NCI-H2196 (cell line): ENCODE data around the gene GPBP1.
"Not testable (repeated sequence)": the region's sequence is repeated elsewhere in the genome, so short reads cannot be mapped to it uniquely, and the experiment has no call there.

Experiments used
- DNase-seq: peaks from one replicate; lab custom pipeline; 2025; ENCODE audit not compliant: unreplicated experiment; lab: John Stamatoyannopoulos, UW

The GPBP1 gene, protein sequence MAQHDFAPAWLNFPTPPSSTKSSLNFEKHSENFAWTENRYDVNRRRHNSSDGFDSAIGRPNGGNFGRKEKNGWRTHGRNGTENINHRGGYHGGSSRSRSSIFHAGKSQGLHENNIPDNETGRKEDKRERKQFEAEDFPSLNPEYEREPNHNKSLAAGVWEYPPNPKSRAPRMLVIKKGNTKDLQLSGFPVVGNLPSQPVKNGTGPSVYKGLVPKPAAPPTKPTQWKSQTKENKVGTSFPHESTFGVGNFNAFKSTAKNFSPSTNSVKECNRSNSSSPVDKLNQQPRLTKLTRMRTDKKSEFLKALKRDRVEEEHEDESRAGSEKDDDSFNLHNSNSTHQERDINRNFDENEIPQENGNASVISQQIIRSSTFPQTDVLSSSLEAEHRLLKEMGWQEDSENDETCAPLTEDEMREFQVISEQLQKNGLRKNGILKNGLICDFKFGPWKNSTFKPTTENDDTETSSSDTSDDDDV

DNA sequence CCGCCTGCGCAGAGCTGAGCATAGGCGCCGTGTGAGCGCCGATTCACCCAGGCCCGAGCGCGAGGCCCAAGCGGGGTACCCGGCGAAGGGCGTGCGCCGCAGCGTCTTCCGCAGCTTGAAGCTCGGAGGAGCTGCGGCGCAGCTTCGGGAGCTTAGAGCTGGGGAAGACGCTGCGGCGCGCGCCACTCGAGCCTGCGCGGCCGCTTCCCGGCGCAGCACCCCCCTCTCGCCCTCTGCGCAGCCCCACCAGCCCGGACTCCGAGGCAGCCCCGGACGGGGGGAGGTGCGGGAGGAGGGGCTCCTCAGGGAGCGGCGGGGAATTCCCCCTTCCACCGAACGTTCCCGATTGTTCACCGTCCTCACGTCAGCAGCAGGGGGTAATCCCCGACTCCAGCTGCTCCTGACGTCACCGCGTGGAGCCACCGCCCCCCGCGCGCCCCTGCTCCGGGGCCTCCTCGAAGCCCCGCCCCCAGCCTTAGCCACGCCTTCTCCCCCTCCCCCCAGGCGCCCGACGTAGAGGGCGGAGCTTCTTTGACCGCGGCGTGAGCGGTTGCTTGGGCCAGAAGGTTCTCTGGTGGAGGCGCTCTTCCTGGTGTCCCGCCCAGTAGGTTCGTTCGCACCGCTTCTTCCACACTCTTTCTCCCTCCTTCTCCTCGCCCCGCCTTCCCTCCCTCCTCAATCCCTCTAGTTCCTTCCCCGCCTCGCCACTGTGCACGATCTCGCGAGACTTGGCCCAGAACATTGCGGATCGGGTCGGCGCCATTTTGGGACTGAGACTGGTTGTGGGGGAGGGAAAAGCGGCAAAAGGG lies at the start of gene GPBP1:
Gene GPBP1 (plus strand): TSS at position 741 of the 809 bp plus-strand sequence. CDS start 40,072 bp downstream, outside the sequence.
- peak; percentile 90 for DNase-seq

DNA sequence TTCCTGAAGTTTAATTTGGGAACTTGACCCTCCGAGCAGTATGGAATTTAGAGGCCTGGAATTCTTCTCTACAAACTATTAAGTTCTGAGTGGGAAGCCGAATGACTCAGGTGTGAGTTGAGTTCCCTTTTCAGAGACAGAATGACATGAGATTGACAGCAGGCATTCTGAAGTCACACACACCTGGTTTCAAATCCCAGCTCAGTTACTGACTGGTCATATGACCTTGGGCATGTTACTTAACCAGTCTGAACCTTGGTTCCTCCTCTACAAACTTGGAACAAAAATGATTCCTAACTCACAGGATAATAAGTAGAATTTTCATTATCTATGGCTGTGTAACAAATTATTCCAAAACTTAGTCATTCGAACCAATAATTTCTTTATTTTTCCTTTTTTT lies 45.5 kb upstream of the GPBP1 start:
- DNase-seq = no peak

DNA sequence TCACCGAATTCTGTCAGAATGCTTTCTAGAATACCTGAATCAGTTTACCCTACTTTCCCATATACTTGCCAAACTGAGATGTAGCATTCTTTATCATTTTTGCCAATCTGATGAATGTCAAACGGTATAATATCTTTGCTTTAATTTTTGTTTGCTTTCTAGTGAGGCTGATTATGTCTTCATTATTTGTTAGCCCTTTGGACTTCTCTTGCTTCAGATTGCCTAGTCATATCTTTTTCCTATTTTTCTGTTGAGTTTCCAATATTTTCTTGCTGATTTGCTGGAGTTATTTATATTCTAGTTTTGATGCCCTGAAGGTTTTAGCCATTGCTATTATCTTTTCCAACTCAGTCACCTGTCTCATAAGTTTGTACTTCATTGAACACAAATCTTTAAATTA lies 40.3 kb upstream of the GPBP1 start:
- no peak for DNase-seq

DNA sequence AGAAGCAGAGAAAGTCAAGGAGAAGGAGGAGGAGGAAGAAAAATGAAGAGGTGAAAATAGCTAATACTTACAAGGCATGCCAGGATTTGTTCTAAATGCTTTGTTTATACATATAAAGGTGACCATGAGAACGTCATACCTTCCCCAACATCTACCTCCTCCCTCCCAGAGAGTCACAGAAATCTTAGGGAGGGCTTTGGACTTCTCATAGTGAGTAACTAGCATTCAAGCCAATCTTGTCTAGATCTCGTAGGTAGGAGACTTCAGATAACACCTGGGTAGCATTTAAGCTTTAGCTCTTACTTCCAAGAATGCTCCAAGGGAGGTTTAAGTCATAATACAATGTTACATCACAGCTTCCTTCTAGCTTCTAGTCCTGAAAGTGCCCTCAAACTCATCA lies 36.5 kb upstream of the GPBP1 start:
- no peak for DNase-seq

DNA sequence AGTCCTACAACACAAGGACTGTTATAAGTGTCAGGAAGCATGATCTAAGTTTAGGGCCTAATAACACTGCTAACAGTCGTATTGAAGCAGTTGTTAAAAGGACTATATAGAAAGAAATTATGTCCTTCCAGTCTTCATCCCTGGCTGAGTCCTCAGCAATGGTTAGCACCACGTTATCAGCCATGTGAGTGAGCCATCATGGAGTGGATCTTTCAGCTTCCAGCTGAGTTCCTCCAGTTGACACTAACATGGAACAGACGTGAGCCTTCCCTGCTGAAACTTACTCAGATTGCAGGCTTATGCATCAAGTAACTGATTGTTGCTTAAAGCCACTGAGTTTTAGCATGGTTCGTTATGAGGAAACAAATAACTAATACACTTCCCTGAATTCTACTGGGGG lies 21.5 kb upstream of the GPBP1 start:
- no peak for DNase-seq

DNA sequence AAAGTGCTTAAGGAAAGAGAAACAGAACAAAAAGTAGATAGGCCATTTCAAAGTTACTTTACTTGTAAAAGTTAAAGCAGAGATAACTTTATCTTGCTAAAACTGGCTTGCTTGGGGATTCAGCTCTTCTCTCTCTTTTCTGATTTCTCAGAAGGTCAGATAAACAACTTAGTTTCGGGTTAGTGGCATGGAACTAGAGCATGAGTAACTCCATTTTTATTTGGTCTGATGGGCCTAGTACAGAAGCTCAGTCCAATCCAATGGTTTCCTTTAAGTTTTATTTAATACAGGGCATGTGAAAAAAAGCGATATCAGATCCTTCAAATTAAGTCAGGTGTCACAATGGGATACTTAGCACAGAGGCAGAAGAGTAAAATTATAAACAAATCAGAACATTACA lies 18.8 kb upstream of the GPBP1 start:
- DNase-seq = no peak

DNA sequence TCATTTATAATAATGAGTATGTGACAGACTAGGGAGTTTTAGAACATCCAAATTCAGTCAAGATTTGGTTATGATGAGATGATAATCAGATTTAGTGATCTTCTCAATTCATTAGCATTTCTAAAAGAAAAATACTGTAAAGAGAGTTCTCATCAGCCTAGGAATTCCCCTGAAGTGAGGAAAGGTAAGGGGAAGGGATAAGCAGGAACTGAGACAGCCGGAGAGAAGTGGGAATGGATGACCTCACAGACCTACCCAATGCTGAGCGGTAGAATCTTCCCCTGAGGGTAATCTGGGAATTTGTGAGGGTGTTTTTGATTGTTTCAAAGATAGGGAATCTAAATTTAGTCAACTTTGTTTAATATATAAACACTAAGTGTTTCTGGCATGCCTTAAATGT lies 16.7 kb upstream of the GPBP1 start:
- no peak for DNase-seq

DNA sequence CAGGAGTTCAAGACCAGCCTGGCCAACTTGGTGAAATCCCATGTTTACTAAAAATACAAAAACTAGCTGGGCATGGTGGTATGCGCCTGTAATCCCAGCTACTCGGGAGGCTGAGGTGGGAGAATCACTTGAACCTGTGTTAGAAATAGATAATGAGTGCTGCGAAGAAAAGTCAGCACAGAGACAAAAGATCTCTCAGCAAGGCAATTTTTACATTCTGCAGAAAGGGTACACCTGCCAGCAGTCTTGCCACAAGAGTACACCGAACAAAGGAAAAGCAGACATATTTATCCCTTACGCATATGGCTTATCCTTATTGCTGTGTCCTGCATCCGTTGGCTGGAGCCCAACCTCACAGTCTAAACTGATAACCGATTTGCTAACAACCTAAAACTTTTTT lies 16.2 kb upstream of the GPBP1 start:
- DNase-seq = no peak

DNA sequence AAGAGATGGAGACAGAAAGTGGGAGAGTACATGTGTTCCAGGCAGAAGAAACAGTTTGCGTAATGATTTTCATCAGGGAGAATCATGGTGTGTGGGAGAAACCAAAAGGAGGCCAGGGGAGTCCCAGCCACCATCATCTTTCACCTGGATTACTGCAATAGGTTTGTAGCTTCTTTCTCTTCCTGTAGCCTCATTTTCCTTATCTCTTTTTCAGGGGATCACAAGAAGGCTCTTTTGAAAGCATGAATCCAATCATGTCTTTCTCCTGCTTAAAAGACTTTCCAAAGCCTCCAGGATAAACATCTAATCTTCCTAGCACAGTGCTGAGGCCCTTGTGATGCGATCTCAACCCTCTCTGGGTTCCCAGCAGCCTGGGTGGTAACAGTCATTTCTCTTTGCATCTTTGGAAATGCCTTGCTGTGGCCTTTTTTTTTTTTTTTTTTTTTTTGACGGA lies 10.3 kb upstream of the GPBP1 start:
- no peak for DNase-seq

DNA sequence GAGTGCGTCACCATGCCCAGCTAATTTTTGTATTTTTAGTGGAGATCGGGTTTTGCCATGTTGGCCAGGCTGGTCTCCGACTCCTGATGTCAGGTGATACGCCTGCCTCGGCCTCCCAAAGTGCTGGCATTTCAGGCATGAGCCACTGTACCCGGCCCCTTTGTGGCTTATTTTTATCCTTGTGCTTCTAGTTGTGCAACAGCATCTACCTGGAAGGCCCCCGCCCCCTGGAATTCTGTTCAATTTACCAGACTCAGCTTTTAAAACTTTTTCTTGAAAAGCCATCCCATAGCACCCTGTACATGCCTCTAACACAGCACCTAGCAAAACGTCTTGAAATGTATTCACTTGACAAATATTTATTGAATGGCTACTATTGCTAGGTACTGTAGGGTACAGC lies 9.7 kb upstream of the GPBP1 start:
- no peak for DNase-seq

DNA sequence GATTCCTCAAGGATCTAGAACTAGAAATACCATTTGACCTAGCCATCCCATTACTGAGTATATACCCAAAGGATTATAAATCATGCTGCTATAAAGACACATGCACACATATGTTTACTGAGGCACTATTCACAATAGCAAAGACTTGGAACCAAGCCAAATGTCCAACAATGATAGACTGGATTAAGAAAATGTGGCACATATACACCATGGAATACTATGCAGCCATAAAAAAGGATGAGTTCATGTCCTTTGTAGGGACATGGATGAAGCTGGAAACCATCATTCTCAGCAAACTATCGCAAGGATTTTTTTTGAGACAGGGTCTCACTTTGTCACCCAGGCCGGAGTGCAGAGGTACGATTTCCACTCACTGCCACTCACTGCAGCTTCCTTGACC lies 8.7 kb upstream of the GPBP1 start:
- DNase-seq = not testable (repeated sequence)

DNA sequence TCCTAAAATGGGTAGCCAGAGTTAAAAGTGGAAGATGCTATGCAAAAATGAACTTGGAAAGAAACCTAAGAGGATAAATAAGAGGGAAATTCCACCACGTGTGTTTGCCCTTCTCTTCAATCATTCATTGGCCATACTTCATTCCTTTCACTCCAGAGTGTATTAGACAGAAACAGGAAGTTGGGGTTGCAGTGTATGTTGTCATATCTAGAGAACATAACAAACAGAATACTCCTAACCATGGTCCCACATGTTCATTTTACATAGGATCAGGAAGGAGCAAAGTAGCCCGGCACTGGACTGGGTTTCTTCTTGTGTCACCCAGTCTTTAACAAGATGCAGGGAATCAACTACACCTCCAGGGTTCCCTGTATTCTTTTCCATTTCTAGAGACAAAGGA lies 7.6 kb upstream of the GPBP1 start:
- no peak for DNase-seq

DNA sequence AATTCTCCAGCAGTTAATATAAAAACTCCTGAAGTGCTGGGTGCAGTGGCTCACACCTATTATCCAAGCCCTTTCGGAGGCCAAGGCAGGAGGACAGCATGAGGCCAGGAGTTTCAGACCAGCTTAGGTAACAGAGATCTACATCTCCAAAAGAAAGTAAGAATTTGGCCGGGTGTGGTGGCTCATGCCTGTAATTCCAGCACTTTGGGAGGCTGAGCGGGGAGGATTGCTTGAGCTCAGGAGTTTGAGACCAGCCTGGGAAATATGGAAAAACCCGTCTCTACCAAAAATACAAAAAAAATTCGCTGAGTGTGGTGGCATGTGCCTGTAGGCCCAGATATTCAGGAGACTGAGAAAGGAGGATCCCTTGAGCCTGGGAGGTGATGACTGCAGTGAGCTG lies 6.7 kb upstream of the GPBP1 start:
- DNase-seq = no peak

DNA sequence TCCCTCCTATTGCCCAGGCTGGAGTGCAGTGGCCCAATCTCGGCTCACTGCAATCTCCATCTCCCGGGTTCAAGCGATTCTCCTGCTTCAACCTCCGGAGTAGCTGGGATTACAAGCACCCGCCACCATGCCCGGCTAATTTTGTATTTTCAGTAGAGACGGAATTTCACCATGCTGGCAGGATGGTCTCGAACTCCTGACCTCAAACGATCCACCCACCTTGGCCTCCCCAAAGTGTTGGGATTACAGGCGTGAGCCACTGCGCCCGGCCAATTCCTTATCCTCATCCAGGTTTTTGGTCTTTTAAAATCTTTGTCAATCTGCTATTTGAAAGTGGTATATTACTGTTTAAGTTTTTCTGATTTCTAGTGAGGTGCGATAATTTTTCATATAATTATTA lies 3.7 kb upstream of the GPBP1 start:
- DNase-seq = not testable (repeated sequence)

DNA sequence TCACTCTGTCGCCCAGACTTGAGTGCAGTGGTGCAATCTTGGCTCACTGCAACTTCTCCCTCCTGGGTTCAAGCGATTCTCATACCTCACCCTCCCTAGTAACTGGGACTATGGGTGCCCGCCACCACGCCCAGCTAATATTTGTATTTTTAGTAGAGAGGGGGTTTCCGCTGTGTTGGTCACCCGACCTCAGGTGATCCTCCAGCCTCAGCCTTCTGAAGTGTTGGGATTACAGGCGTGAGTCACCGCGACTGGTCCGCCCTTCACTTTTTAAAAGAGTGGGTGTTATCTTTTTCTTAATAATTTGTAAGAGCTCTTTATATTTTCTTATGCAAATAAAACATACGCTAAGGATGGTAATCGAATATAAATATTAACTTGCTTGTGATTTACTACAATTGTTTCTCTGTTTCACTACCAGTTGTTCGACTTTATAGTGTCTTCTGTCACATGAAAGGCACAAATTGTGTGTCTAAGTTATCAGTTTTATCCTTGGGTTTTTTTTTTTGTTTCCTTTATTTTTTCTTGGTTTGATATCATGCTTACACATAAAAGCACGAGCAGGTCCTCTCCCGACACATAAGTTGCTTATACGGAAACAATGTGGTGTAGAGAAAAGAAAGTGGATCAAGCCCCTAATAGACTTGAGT lies 1.9 kb upstream of the GPBP1 start:
- no peak for DNase-seq

DNA sequence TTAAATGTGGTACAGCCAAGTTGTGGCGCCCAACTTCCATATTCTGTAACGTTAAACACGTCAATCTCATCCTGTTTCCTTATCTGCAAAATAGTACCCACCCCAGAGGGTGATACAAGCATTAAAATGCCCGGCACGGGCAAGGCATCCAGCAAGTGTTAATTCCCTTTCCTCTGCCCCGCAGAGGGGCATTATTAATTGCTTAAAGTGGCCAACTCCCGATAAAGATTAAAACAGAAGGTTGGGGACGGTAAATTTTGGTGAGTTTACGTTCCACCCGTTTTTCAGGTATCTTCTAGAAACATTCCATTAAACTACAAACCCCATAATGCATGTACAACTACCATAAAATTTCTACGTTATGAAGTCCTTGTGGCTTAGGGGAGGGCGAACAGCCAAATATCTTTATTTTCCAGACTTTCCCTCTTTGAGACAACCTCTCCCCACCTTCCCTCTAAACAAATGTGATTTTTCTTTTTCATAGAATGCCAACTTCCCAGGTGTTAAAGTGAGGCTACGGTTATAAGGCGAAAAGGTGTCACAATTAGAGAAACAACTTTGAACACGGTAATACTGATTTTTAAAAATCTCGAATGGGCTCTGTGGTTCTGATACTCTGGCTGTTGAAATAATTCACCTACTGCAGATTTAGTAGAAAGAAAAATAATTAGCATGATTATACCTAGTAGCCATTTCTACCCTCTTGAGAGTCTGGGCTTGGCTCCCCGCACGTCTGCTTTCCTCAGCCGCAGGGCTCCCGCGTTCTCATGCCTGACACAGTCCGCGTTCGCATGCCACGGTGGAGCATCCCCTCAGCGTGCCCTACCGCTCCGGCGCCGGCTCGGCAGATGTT lies 1.2 kb upstream of the GPBP1 start:
- DNase-seq = no peak

DNA sequence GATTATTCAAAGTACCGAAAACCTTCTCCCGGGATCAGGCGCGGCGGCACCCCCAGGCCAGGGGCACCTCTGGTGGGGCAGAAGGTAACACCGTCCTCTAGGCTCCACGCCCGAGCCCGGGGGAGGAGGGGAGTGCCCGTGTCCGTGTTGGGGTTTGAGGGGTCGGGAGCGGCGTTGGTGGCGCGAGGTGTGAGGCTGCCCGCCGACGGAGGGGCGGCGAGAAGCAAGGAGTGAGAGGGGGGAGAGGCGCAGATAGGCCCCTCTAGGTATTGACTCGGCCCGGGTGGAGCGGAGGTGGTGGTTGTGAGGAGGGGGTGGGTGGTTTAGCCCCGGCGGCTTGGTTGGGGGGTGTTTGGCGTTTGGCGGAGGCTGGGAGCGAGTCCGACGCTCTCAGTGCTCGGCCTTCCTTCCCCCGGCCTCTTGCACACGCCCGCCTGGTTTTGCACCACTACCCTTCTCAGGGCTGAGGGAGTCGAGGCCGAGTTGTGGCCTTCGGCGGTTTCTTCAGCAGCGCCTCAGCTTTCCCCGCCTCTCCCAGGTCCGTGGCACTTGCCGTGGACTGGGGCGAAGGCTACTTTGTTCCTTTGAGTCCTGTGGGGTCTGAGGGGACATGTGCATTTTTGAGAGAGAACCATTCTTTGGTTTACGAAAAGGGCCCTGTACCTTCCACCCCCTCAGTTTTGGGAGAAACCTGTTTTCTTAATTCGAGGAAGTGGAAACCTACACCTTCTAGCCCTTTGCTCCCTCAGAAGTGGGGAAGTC lies 450 bp downstream of the GPBP1 start:
- no peak for DNase-seq

DNA sequence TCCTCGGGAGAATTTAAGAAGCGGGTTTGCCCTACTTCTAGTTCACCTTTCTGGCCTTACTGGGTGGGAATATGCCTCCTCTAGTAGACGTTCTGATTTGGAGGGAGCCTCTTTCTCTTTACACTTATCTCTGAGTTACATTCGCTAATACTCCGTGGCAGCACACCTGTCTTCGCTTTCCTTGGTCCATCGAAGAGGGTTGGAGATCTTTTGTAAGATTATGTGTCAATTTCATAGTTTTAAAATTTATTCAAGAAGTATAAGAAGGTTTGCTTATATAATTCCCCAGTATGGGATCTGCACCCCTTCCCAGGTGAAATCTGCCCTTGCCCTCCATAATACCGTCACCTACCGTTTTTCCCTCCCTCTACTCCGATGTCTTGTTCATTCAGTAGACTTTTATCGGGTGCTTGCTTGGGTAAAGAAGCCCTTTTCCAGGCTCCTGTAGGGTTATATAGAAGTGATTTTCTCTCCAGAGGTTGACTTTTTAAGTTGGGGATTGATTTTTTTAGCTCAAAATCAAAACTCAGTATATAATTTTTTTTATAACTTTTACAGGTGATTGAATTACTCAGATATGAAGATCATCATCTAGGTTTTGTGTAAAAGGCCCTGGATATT lies 1.1 kb downstream of the GPBP1 start:
- DNase-seq = no peak

DNA sequence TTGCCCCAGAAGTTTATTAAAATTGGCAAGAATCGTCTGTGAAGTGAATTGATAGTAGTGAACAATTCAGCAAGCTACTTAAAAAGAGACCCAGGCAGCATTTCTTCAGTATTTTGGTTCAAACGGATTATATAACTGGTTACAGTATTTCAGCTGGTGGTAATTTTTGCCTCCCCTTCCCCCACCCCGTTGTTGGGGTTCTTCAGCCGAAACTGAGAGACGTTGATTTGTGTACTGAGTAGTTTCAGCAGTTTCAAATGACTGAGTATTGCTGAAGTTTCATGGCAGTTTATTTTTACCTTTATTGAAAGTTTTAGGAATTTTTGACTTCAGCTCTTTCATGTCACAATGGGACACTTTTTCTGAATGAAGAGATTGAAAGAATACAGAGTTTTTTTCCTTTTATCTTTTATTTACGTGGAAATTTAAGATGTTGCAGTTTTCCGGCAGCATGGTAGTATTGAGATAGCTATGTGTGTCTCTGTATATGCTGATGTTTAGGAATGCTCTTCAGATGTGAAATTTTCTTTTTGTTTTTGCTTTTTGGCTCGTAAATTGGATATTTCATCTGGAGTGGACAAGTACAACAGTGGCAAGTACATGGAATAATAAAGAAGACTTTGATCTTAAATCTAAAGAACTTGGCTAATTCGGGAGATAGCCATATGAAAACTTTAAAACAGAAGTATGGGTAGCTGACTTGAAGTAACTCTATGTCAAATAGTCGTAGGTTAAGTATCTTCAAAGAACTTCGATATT lies 1.9 kb downstream of the GPBP1 start:
- no peak for DNase-seq
